ENCODE results near the gene SLC39A3.
A peak's percentile ranks its signal among the peaks of the same experiment; 100 is the strongest.

Gene SLC39A3

DNA sequence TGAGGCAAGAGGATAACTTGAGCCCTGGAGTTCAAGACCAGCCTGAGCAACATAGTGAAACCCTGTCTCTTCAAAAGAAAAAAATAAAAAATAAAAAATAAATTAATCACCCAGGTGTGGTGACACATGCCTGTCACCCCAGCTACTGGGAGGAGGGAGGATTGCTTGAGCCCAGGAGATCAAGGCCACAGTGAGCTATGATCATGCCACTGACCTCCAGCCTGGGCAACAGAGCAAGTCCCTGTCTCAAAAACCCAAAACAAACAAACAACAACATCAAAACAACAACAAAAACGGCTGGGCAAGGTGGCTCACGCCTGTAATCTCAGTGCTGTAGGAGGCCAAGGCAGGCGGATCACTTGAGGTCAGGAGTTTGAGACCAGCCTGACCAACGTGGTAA is 4.3 kb upstream of the SLC39A3 start:
- Histone ChIP-seq H3K4me3 (ENCODE audit: low read depth in 1 of 2, low read length in 2 of 2) (no peak overlapping the region), H3K27ac (ENCODE audit: low read depth, low read length) (no peak overlapping the region), H3K9ac (ENCODE audit: low read depth in 1 of 2, low read length in 2 of 2) (no peak overlapping the region), H3K36me3 (ENCODE audit: control insufficient read depth in 1 of 2, insufficient read depth in 2 of 2, low read length in 2 of 2) (no peaks in the 10 kb centered on the region), H3K9me3 (ENCODE audit: control insufficient read depth in 1 of 2, low read length in 2 of 2) (no peaks in the 10 kb centered on the region), H3K4me1 (ENCODE audit: control insufficient read depth in 1 of 2, insufficient read depth in 2 of 2, low read length in 2 of 2) (peaks cover 0 to 8% of the 10 kb centered on the region in 2 donors), H3K27me3 (ENCODE audit: control insufficient read depth in 1 of 2, insufficient read depth in 2 of 2, low read length in 2 of 2) (no peaks in the 10 kb centered on the region)

- H3K27me3 ChIP-seq (ENCODE audit: control insufficient read depth in 1 of 2, insufficient read depth in 2 of 2, low read length in 2 of 2) = no peaks in the 10 kb centered on the region
- no peaks in the 10 kb centered on the region for H3K36me3 ChIP-seq (ENCODE audit: control insufficient read depth in 1 of 2, insufficient read depth in 2 of 2, low read length in 2 of 2)
- H3K9me3 ChIP-seq (ENCODE audit: control insufficient read depth in 1 of 2, low read length in 2 of 2) = no peaks in the 10 kb centered on the region
- H3K4me3 ChIP-seq (ENCODE audit: low read depth in 1 of 2, low read length in 2 of 2) = no peak overlapping the region
- no peak overlapping the region for H3K9ac ChIP-seq (ENCODE audit: low read depth in 1 of 2, low read length in 2 of 2)
- peaks cover 0 to 12% of the 10 kb centered on the region in 2 donors for H3K4me1 ChIP-seq (ENCODE audit: control insufficient read depth in 1 of 2, insufficient read depth in 2 of 2, low read length in 2 of 2)
- no peak overlapping the region for H3K27ac ChIP-seq (ENCODE audit: low read depth, low read length)
Observed at GRCh38 chr19:2743099-2743498, 3.3 kb upstream of the SLC39A3 start.

DNA sequence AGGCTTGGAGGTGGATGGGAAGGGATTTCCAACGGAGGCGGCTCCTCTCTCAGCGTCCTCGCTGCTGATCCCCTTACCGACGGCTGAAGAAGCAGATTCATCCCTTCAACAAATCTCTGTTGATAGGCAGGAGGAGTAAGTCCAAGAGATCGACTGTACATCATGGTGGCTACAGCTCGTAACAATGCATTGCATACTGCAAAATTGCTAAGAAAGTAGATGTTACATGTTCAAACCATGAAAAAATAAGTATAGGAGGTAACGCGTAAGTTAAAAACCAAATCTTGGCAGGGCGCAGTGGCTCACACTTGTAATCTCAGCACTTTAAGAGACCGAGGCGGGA is 468 bp upstream of the SLC39A3 start:
- Histone ChIP-seq H3K9ac (ENCODE audit: low read depth in 1 of 2, low read length in 2 of 2) (no peak overlapping the region), H3K9me3 (ENCODE audit: control insufficient read depth in 1 of 2, low read length in 2 of 2) (no peaks in the 10 kb centered on the region), H3K36me3 (ENCODE audit: control insufficient read depth in 1 of 2, insufficient read depth in 2 of 2, low read length in 2 of 2) (peaks cover 12 to 18% of the 10 kb centered on the region in 2 donors), H3K4me3 (ENCODE audit: low read depth in 1 of 2, low read length in 2 of 2) (peak overlapping the region in 1 of 2 donors; percentile 94), H3K27ac (ENCODE audit: low read depth, low read length) (no peak overlapping the region), H3K4me1 (ENCODE audit: control insufficient read depth in 1 of 2, insufficient read depth in 2 of 2, low read length in 2 of 2) (peaks cover 0 to 12% of the 10 kb centered on the region in 2 donors), H3K27me3 (ENCODE audit: control insufficient read depth in 1 of 2, insufficient read depth in 2 of 2, low read length in 2 of 2) (no peaks in the 10 kb centered on the region)

DNA sequence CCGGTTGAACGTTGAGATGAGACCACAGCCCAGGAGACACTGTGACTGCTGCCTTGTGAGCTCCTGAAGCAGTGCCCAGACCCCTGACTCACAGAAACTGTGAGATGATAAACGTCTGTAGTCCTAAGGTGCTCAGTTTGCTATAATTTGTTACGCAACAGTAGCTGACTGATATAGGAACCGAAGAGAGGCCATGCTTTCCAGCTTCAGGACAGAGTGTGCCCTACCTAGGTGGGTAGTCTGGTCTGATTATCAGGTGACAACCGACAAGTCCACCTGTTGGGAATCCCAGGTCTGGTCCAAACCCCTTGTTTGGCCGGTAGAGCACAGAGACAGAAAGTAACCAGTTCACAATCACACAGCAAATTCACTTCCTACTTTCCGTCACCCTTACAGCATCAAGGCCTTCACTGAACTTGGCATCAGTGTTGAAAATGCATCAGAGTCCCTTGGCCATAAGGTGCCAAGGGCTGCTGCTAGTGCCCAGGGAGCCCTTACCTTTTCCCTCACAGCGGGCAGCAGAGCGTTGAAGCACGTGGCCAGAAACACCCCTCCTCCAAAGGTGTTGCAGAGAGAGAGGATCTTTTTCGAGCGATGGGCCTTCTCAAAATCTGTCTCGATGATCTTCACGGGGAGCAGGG is 3.1 kb downstream of the SLC39A3 start:
- H3K36me3 ChIP-seq (ENCODE audit: control insufficient read depth in 1 of 2, insufficient read depth in 2 of 2, low read length in 2 of 2) = peaks cover 12 to 27% of the 10 kb centered on the region in 2 donors
- no peak overlapping the region for H3K4me3 ChIP-seq (ENCODE audit: low read depth in 1 of 2, low read length in 2 of 2)
- H3K9me3 ChIP-seq (ENCODE audit: control insufficient read depth in 1 of 2, low read length in 2 of 2) = no peaks in the 10 kb centered on the region
- H3K27ac ChIP-seq (ENCODE audit: low read depth, low read length) = no peak overlapping the region
- no peak overlapping the region for H3K9ac ChIP-seq (ENCODE audit: low read depth in 1 of 2, low read length in 2 of 2)
- H3K4me1 ChIP-seq (ENCODE audit: control insufficient read depth in 1 of 2, insufficient read depth in 2 of 2, low read length in 2 of 2) = peaks cover 0 to 19% of the 10 kb centered on the region in 2 donors
- H3K27me3 ChIP-seq (ENCODE audit: control insufficient read depth in 1 of 2, insufficient read depth in 2 of 2, low read length in 2 of 2) = no peaks in the 10 kb centered on the region

DNA sequence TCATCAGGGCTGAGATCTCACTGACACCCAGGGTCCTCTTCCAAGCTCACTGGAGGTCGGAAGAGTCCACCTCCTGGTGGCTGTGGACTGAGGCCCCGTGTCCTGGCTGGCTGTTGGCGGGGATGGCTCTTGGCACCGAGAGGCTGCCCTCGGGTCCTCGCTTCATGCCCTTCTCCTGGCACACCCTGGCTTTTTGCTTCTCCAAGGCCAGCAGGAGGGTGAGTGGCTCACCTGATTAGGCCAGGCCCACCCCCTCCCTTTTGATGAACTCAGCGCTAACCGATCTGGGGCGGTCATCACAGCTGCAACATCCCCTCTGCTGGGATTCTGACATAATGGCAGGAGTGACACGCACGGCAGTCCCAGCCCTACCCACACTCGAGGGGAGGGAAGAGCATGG is 4.4 kb downstream of the SLC39A3 start:
- no peak overlapping the region for H3K27ac ChIP-seq (ENCODE audit: low read depth, low read length)
- no peak overlapping the region for H3K9ac ChIP-seq (ENCODE audit: low read depth in 1 of 2, low read length in 2 of 2)
- H3K4me3 ChIP-seq (ENCODE audit: low read depth in 1 of 2, low read length in 2 of 2) = no peak overlapping the region
- peaks cover 0 to 19% of the 10 kb centered on the region in 2 donors for H3K4me1 ChIP-seq (ENCODE audit: control insufficient read depth in 1 of 2, insufficient read depth in 2 of 2, low read length in 2 of 2)
- no peaks in the 10 kb centered on the region for H3K27me3 ChIP-seq (ENCODE audit: control insufficient read depth in 1 of 2, insufficient read depth in 2 of 2, low read length in 2 of 2)
- H3K9me3 ChIP-seq (ENCODE audit: control insufficient read depth in 1 of 2, low read length in 2 of 2) = no peaks in the 10 kb centered on the region
- peaks cover 12 to 27% of the 10 kb centered on the region in 2 donors for H3K36me3 ChIP-seq (ENCODE audit: control insufficient read depth in 1 of 2, insufficient read depth in 2 of 2, low read length in 2 of 2)

- H3K9me3 ChIP-seq (ENCODE audit: control insufficient read depth in 1 of 2, low read length in 2 of 2) = no peaks in the 10 kb centered on the region
- no peak overlapping the region for H3K4me3 ChIP-seq (ENCODE audit: low read depth in 1 of 2, low read length in 2 of 2)
- no peak overlapping the region for H3K27ac ChIP-seq (ENCODE audit: low read depth, low read length)
- H3K9ac ChIP-seq (ENCODE audit: low read depth in 1 of 2, low read length in 2 of 2) = peak overlapping the region in 1 of 2 donors; percentile 1
- H3K36me3 ChIP-seq (ENCODE audit: control insufficient read depth in 1 of 2, insufficient read depth in 2 of 2, low read length in 2 of 2) = peaks cover 12 to 27% of the 10 kb centered on the region in 2 donors
- H3K27me3 ChIP-seq (ENCODE audit: control insufficient read depth in 1 of 2, insufficient read depth in 2 of 2, low read length in 2 of 2) = no peaks in the 10 kb centered on the region
- peaks cover 0 to 19% of the 10 kb centered on the region in 2 donors for H3K4me1 ChIP-seq (ENCODE audit: control insufficient read depth in 1 of 2, insufficient read depth in 2 of 2, low read length in 2 of 2)
Observed at GRCh38 chr19:2734589-2735288, 5.1 kb downstream of the SLC39A3 start.

- Histone ChIP-seq H3K36me3 (ENCODE audit: control insufficient read depth in 1 of 2, insufficient read depth in 2 of 2, low read length in 2 of 2) (peaks cover 12 to 27% of the 10 kb centered on the region in 2 donors), H3K4me3 (ENCODE audit: low read depth in 1 of 2, low read length in 2 of 2) (no peak overlapping the region), H3K27ac (ENCODE audit: low read depth, low read length) (no peak overlapping the region), H3K9ac (ENCODE audit: low read depth in 1 of 2, low read length in 2 of 2) (peak overlapping the region in 1 of 2 donors; percentile 1), H3K27me3 (ENCODE audit: control insufficient read depth in 1 of 2, insufficient read depth in 2 of 2, low read length in 2 of 2) (peaks cover 0 to under 1% of the 10 kb centered on the region in 2 donors), H3K9me3 (ENCODE audit: control insufficient read depth in 1 of 2, low read length in 2 of 2) (no peaks in the 10 kb centered on the region), H3K4me1 (ENCODE audit: control insufficient read depth in 1 of 2, insufficient read depth in 2 of 2, low read length in 2 of 2) (peaks cover 0 to 13% of the 10 kb centered on the region in 2 donors)
Observed at GRCh38 chr19:2733930-2734588, 5.8 kb downstream of the SLC39A3 start.

GRCh38 chr19:2732883-2733282 is 6.9 kb downstream of the SLC39A3 start:
- no peak overlapping the region for H3K27ac ChIP-seq (ENCODE audit: low read depth, low read length)
- peaks cover 0 to 7% of the 10 kb centered on the region in 2 donors for H3K4me1 ChIP-seq (ENCODE audit: control insufficient read depth in 1 of 2, insufficient read depth in 2 of 2, low read length in 2 of 2)
- H3K27me3 ChIP-seq (ENCODE audit: control insufficient read depth in 1 of 2, insufficient read depth in 2 of 2, low read length in 2 of 2) = peaks cover 0 to 5% of the 10 kb centered on the region in 2 donors
- no peak overlapping the region for H3K4me3 ChIP-seq (ENCODE audit: low read depth in 1 of 2, low read length in 2 of 2)
- H3K9ac ChIP-seq (ENCODE audit: low read depth in 1 of 2, low read length in 2 of 2) = no peak overlapping the region
- no peaks in the 10 kb centered on the region for H3K9me3 ChIP-seq (ENCODE audit: control insufficient read depth in 1 of 2, low read length in 2 of 2)
- peaks cover 12 to 27% of the 10 kb centered on the region in 2 donors for H3K36me3 ChIP-seq (ENCODE audit: control insufficient read depth in 1 of 2, insufficient read depth in 2 of 2, low read length in 2 of 2)

GRCh38 chr19:2732157-2732725 is 7.6 kb downstream of the SLC39A3 start:
- Histone ChIP-seq H3K27ac (ENCODE audit: low read depth, low read length) (no peak overlapping the region), H3K27me3 (ENCODE audit: control insufficient read depth in 1 of 2, insufficient read depth in 2 of 2, low read length in 2 of 2) (peaks cover 0 to 10% of the 10 kb centered on the region in 2 donors), H3K9me3 (ENCODE audit: control insufficient read depth in 1 of 2, low read length in 2 of 2) (no peaks in the 10 kb centered on the region), H3K4me1 (ENCODE audit: control insufficient read depth in 1 of 2, insufficient read depth in 2 of 2, low read length in 2 of 2) (peaks cover 0 to 7% of the 10 kb centered on the region in 2 donors), H3K9ac (ENCODE audit: low read depth in 1 of 2, low read length in 2 of 2) (no peak overlapping the region), H3K4me3 (ENCODE audit: low read depth in 1 of 2, low read length in 2 of 2) (no peak overlapping the region), H3K36me3 (ENCODE audit: control insufficient read depth in 1 of 2, insufficient read depth in 2 of 2, low read length in 2 of 2) (peaks cover 12 to 27% of the 10 kb centered on the region in 2 donors)
